Prostate gland (tissue), 2 donors: ENCODE measurements around the gene ESR2.

ENCODE experiments used
- POLR2A ChIP-seq: fragments of 450-650 bp; IDR thresholded peaks from one replicate; pipeline ENCODE4 v1.6.1; 2016; ENCODE audit warnings: antibody characterized with exemption, mild to moderate bottlenecking
- TF ChIP-seq, protein P1 (sequence below), 4 experiments: fragments of 200-600 bp in 2 of 4; fragments of 450-650 bp in 2 of 4; sonication (generic) in 2 of 4; IDR thresholded peaks; 1 replicate in 3 of 4; 2 replicates in 1 of 4; pipeline ENCODE4 v1.5.1; 2016 to 2019; ENCODE audit warnings: antibody characterized with exemption in 4 of 4, mild to moderate bottlenecking in 2 of 4, moderate library complexity in 2 of 4

DNA sequence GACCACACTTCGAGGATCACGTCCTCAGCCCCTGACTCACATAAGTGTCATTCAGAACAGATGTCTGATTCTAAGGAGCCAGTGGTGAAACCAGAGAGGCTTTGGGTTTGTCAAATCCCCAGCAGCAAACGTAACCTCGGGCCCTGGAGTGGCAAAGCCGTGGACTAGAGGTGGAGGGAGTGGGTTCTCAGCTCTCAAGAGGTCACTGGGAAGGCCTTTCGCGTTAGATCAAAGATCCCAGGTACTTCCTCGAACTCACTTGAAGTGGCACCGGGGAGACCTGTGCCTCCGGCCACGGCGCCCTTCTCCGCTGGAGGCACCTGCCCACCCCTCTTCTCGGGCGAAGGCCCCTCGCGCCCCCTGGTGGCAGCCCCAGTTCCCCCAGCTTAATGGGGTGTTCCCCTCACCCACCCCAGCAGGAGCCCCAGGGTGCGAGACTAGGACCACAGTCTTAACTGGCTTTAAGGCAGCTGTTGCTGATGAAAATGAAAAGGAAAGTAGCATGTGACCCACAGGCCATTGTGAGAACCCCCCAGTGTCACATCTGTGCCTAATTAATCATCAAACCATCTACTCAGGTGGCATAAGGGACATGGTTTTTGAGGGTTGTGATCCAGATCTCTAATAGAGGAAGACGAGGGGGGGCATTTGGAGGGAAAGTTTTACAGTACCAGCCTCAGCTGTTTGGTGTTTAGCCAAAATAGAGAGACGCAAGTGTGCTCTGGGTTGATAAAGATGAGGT is 672 bp upstream of the ESR2 start:
- no peak for TF ChIP-seq POLR2A
- TF ChIP-seq, protein P1, sequence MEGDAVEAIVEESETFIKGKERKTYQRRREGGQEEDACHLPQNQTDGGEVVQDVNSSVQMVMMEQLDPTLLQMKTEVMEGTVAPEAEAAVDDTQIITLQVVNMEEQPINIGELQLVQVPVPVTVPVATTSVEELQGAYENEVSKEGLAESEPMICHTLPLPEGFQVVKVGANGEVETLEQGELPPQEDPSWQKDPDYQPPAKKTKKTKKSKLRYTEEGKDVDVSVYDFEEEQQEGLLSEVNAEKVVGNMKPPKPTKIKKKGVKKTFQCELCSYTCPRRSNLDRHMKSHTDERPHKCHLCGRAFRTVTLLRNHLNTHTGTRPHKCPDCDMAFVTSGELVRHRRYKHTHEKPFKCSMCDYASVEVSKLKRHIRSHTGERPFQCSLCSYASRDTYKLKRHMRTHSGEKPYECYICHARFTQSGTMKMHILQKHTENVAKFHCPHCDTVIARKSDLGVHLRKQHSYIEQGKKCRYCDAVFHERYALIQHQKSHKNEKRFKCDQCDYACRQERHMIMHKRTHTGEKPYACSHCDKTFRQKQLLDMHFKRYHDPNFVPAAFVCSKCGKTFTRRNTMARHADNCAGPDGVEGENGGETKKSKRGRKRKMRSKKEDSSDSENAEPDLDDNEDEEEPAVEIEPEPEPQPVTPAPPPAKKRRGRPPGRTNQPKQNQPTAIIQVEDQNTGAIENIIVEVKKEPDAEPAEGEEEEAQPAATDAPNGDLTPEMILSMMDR (IDR thresholded peaks at IDR 0.05) = peak; percentile 37 to 75 (median 67)
